ENCODE results near the gene COLEC11. TPM values are rescaled to one million over a fixed set of nuclear protein-coding genes. Genes with fewer than 3 reads are reported as not detected.

COLEC11 gene
- total RNA-seq, 4 donors from 2014 or later = 2.1 to 19.1 (median 6.6) TPM

- peak overlapping the region; percentile 83 to 92 (median 86) for H3K4me3 ChIP-seq
- H3K4me1 ChIP-seq = peaks cover 19 to 24% (median 21%) of the 10 kb centered on the region in 4 donors
- H3K27ac ChIP-seq (replicated peaks in 1 of 4) = peak overlapping the region; percentile 88 to 96 (median 96)
- no peak for DNase-seq (ENCODE audit: extremely low spot score)
- H3K9me3 ChIP-seq = no peaks in the 10 kb centered on the region
- TF ChIP-seq POLR2A (IDR thresholded peaks at IDR 0.05; ENCODE audit: low read depth) (no peak), EP300 (IDR thresholded peaks at IDR 0.05) (no peak), POLR2AphosphoS5 (IDR thresholded peaks at IDR 0.05) (no peak), CTCF (IDR thresholded peaks at IDR 0.05) (no peak)
- 2% methylated on average over 15 of the region's 40 CpGs for WGBS
- intact Hi-C loops (cut with DNase I) = loop anchor here (2.0 kb wide), 1 partner anchor 17 kb away; the partner anchor contains the start of gene RPS7
- H3K27me3 ChIP-seq = no peaks in the 10 kb centered on the region
- peaks cover 36 to 50% (median 38%) of the 10 kb centered on the region in 4 donors for H3K36me3 ChIP-seq
These were observed 37.2 kb upstream of the COLEC11 start for GRCh38 chr2:3557639-3558204.

- WGBS = 0% methylated on average over 17 of the region's 67 CpGs
- DNase-seq (ENCODE audit: extremely low spot score) = peak; percentile 99
- H3K4me1 ChIP-seq = peaks cover 19 to 24% (median 21%) of the 10 kb centered on the region in 4 donors
- intact Hi-C loops (cut with DNase I) = loop anchor here (2.0 kb wide), 1 partner anchor 16 kb away; the partner anchor contains the start of gene RPS7
- H3K27ac ChIP-seq (replicated peaks in 1 of 4) = peak within 1 kb of the TSS; percentile 88 to 96 (median 96)
- H3K4me3 ChIP-seq = peak within 1 kb of the TSS; percentile 83 to 92 (median 86)
- H3K9me3 ChIP-seq = no peaks in the 10 kb centered on the region
- no peaks in the 10 kb centered on the region for H3K27me3 ChIP-seq
- H3K36me3 ChIP-seq = peaks cover 30 to 43% (median 31%) of the 10 kb centered on the region in 4 donors
- TF ChIP-seq EP300 (IDR thresholded peaks at IDR 0.05) (no peak), CTCF (IDR thresholded peaks at IDR 0.05) (no peak), POLR2A (IDR thresholded peaks at IDR 0.05; ENCODE audit: low read depth) (peak; percentile 79), POLR2AphosphoS5 (IDR thresholded peaks at IDR 0.05) (peak; percentile 98 to 100)
These were observed 36.5 kb upstream of the COLEC11 start, which contains the start of gene RNASEH1 for GRCh38 chr2:3558205-3559014. TSS of gene RNASEH1 (minus strand) at chr2:3558333. CDS start at chr2:3558260, 73 bp downstream.

- DNase-seq (ENCODE audit: extremely low spot score) = no peak
- intact Hi-C loops (cut with DNase I) = no loop called here
- 92% methylated on average over 5 of the region's 5 CpGs for WGBS
- H3K27ac ChIP-seq (replicated peaks in 1 of 4) = no peak overlapping the region
- no peak overlapping the region for H3K4me3 ChIP-seq
- TF ChIP-seq POLR2AphosphoS5 (IDR thresholded peaks at IDR 0.05) (no peak), EP300 (IDR thresholded peaks at IDR 0.05) (no peak), POLR2A (IDR thresholded peaks at IDR 0.05; ENCODE audit: low read depth) (no peak), CTCF (IDR thresholded peaks at IDR 0.05) (no peak)
- H3K36me3 ChIP-seq = peaks cover 0 to 9% (median 0%) of the 10 kb centered on the region in 4 donors
- no peaks in the 10 kb centered on the region for H3K27me3 ChIP-seq
- peaks cover 8 to 10% (median 9%) of the 10 kb centered on the region in 4 donors for H3K4me1 ChIP-seq
- no peaks in the 10 kb centered on the region for H3K9me3 ChIP-seq
These were observed 31.4 kb upstream of the COLEC11 start for GRCh38 chr2:3563521-3563976.

GRCh38 chr2:3565117-3565516 lies 29.8 kb upstream of the COLEC11 start:
- no peaks in the 10 kb centered on the region for H3K9me3 ChIP-seq
- intact Hi-C loops (cut with DNase I) = no loop called here
- 88% methylated on average over 6 of the region's 6 CpGs for WGBS

More at GRCh38 chr2:3565117-3565516, 29.8 kb upstream of the COLEC11 start:
- Histone ChIP-seq H3K36me3 (peaks cover 0 to 5% (median 0%) of the 10 kb centered on the region in 4 donors), H3K4me3 (no peak overlapping the region), H3K27ac (replicated peaks in 1 of 4) (no peak overlapping the region), H3K4me1 (no peaks in the 10 kb centered on the region), H3K27me3 (no peaks in the 10 kb centered on the region)
- no peak for DNase-seq (ENCODE audit: extremely low spot score)
- TF ChIP-seq EP300 (IDR thresholded peaks at IDR 0.05) (no peak), POLR2AphosphoS5 (IDR thresholded peaks at IDR 0.05) (no peak), POLR2A (IDR thresholded peaks at IDR 0.05; ENCODE audit: low read depth) (no peak), CTCF (IDR thresholded peaks at IDR 0.05) (no peak)

All from esophagus muscularis mucosa (tissue), 4 donors.